ENCODE results near the gene ITK. TPM values are rescaled to one million over a fixed set of nuclear protein-coding genes. Genes with fewer than 3 reads are reported as not detected.
"Not testable (repeated sequence)": the region's sequence is repeated elsewhere in the genome, so short reads cannot be mapped to it uniquely, and the experiment has no call there.

ITK gene
- total and polyA plus RNA-seq, 3 donors from 2014 or later = 0.93 to 3.8 (median 1.3) TPM

- Histone ChIP-seq H3K27me3 (no peaks in the 10 kb centered on the region), H3K9me3 (no peaks in the 10 kb centered on the region), H3K36me3 (ENCODE audit: low read depth, missing control alignments) (no peaks in the 10 kb centered on the region), H3K27ac (no peak overlapping the region), H3K4me3 (no peak overlapping the region), H3K4me1 (no peaks in the 10 kb centered on the region)
- DNase-seq = no peak
- no peak for TF ChIP-seq CTCF (IDR thresholded peaks at IDR 0.05)
- TF ChIP-seq POLR2A (IDR thresholded peaks at IDR 0.05) = no peak
- intact Hi-C loops (cut with DNase I; ENCODE audit: low total_unique reads) = no loop called here
- 57 to 61% methylated on average over 6 of the region's 6 CpGs for WGBS, 2 donors
Observed at GRCh38 chr5:157232706-157233105, 52.1 kb downstream of the ITK start.

GRCh38 chr5:157233515-157233914, 52.9 kb downstream of the ITK start:
- Histone ChIP-seq H3K4me3 (no peak overlapping the region), H3K27me3 (no peaks in the 10 kb centered on the region), H3K27ac (no peak overlapping the region), H3K36me3 (ENCODE audit: low read depth, missing control alignments) (no peaks in the 10 kb centered on the region), H3K9me3 (no peaks in the 10 kb centered on the region), H3K4me1 (no peaks in the 10 kb centered on the region)
- TF ChIP-seq CTCF (IDR thresholded peaks at IDR 0.05) (no peak), POLR2A (IDR thresholded peaks at IDR 0.05) (no peak)
- WGBS, 2 donors = 84 to 92% methylated on average over 3 of the region's 3 CpGs
- intact Hi-C loops (cut with DNase I; ENCODE audit: low total_unique reads) = no loop called here
- DNase-seq = no peak

GRCh38 chr5:157236423-157236822, 55.8 kb downstream of the ITK start:
- Histone ChIP-seq H3K9me3 (no peaks in the 10 kb centered on the region), H3K36me3 (ENCODE audit: low read depth, missing control alignments) (no peaks in the 10 kb centered on the region), H3K4me1 (no peaks in the 10 kb centered on the region), H3K27ac (no peak overlapping the region), H3K4me3 (no peak overlapping the region), H3K27me3 (no peaks in the 10 kb centered on the region)
- DNase-seq = no peak
- 80 to 81% methylated on average over 3 of the region's 3 CpGs for WGBS, 2 donors
- no peak for TF ChIP-seq POLR2A (IDR thresholded peaks at IDR 0.05)
- no peak for TF ChIP-seq CTCF (IDR thresholded peaks at IDR 0.05)
- intact Hi-C loops (cut with DNase I; ENCODE audit: low total_unique reads) = no loop called here

GRCh38 chr5:157241483-157241882, 60.8 kb downstream of the ITK start:
- no peaks in the 10 kb centered on the region for H3K27me3 ChIP-seq
- intact Hi-C loops (cut with DNase I; ENCODE audit: low total_unique reads) = no loop called here
- 84 to 91% methylated on average over 4 of the region's 4 CpGs for WGBS, 2 donors

GRCh38 chr5:157244704-157245103, 64.1 kb downstream of the ITK start:
- H3K9me3 ChIP-seq; DNase-seq; H3K4me3 ChIP-seq; H3K36me3 ChIP-seq (ENCODE audit: low read depth, missing control alignments); H3K4me1 ChIP-seq; H3K27me3 ChIP-seq; H3K27ac ChIP-seq; intact Hi-C loops (cut with DNase I; ENCODE audit: low total_unique reads): not testable (repeated sequence)
- WGBS, 2 donors = 70 to 90% methylated on average over 7 of the region's 7 CpGs

More at GRCh38 chr5:157241483-157241882, 60.8 kb downstream of the ITK start:
- Histone ChIP-seq H3K9me3 (no peaks in the 10 kb centered on the region), H3K36me3 (ENCODE audit: low read depth, missing control alignments) (no peaks in the 10 kb centered on the region), H3K4me3 (no peak overlapping the region), H3K4me1 (no peaks in the 10 kb centered on the region), H3K27ac (no peak overlapping the region)
- no peak for DNase-seq
- TF ChIP-seq CTCF (IDR thresholded peaks at IDR 0.05) (no peak), POLR2A (IDR thresholded peaks at IDR 0.05) (no peak)

All from testis (tissue), 3 donors.